ENCODE measurements around the gene BTAF1.
A peak's percentile ranks its signal among the peaks of the same experiment; 100 is the strongest.
"Not testable (repeated sequence)": the region's sequence is repeated elsewhere in the genome, so short reads cannot be mapped to it uniquely, and the experiment has no call there.

BTAF1 gene

GRCh38 chr10:91923371-91924211 is at the start of gene BTAF1:
Gene BTAF1 (plus strand): TSS chr10:91923770. CDS start chr10:91924077, 307 bp downstream.
- peak; percentile 90 to 92 for DNase-seq

GRCh38 chr10:91875156-91875555 is 48.4 kb upstream of the BTAF1 start:
- DNase-seq, result no peak

- no peak for DNase-seq
Measured at GRCh38 chr10:91875779-91876178, 47.8 kb upstream of the BTAF1 start.

- DNase-seq, result no peak
Measured at GRCh38 chr10:91879515-91880170, 43.9 kb upstream of the BTAF1 start.

GRCh38 chr10:91880310-91880709 is 43.3 kb upstream of the BTAF1 start:
- DNase-seq, result no peak

GRCh38 chr10:91883549-91884444 is 39.8 kb upstream of the BTAF1 start:
- no peak for DNase-seq

GRCh38 chr10:91884536-91884935 is 39.0 kb upstream of the BTAF1 start:
- no peak for DNase-seq

- no peak for DNase-seq
Measured at GRCh38 chr10:91885362-91886079, 38.0 kb upstream of the BTAF1 start.

GRCh38 chr10:91886954-91887271 is 36.7 kb upstream of the BTAF1 start:
- DNase-seq, result no peak

- peak; percentile 19 to 27 for DNase-seq
Measured at GRCh38 chr10:91887272-91888076, 36.1 kb upstream of the BTAF1 start.

GRCh38 chr10:91891125-91892001 is 32.2 kb upstream of the BTAF1 start:
- no peak for DNase-seq

GRCh38 chr10:91893051-91893450 is 30.5 kb upstream of the BTAF1 start:
- DNase-seq, result no peak

GRCh38 chr10:91894261-91894685 is 29.3 kb upstream of the BTAF1 start:
- not testable (repeated sequence) for DNase-seq

GRCh38 chr10:91896212-91896756 is 27.3 kb upstream of the BTAF1 start:
- no peak for DNase-seq

- no peak for DNase-seq
Measured at GRCh38 chr10:91897421-91897820, 26.1 kb upstream of the BTAF1 start.

- DNase-seq, result peak; percentile 44 to 64
Measured at GRCh38 chr10:91901784-91902677, 21.5 kb upstream of the BTAF1 start.

GRCh38 chr10:91907033-91907594 is 16.5 kb upstream of the BTAF1 start:
- DNase-seq, result no peak

GRCh38 chr10:91907914-91908336 is 15.6 kb upstream of the BTAF1 start:
- DNase-seq, result peak in 1 of 2 experiments; percentile 55
